Neutrophil (primary cell): ENCODE results near the gene NTM.

ENCODE experiments used
- H3K27ac ChIP-seq: fragments of 200-600 bp; sonication (generic); 2 replicates; pipeline ENCODE4 v1.5.1; 2016; ENCODE audit warnings: mild to moderate bottlenecking, moderate library complexity
- H3K27me3 ChIP-seq: fragments of 200-600 bp; sonication (generic); 2 replicates; pipeline ENCODE4 v1.6.0; 2016; ENCODE audit warnings: mild to moderate bottlenecking
- H3K36me3 ChIP-seq: fragments of 200-600 bp; sonication (generic); 2 replicates; pipeline ENCODE4 v1.5.1; 2017
- H3K4me1 ChIP-seq, 2 experiments: fragments of 200-600 bp in 1 of 2; sonication (generic) in 1 of 2; 1 replicate in 1 of 2; 2 replicates in 1 of 2; pipeline versions ENCODE4 v1.5.1 to v1.6.1; 2013 to 2016; ENCODE audit warnings: low read depth in 1 of 2, low read length in 1 of 2, mild to moderate bottlenecking in 1 of 2, moderate library complexity in 1 of 2; ENCODE audit not compliant: control insufficient read depth in 1 of 2, insufficient read depth in 1 of 2
- H3K4me3 ChIP-seq, 2 experiments: fragments of 200-600 bp in 1 of 2; sonication (generic) in 1 of 2; 1 replicate in 1 of 2; 2 replicates in 1 of 2; pipeline ENCODE4 v1.5.1; 2013 to 2016; ENCODE audit warnings: low read depth in 1 of 2, low read length in 1 of 2, mild to moderate bottlenecking in 1 of 2, moderate library complexity in 1 of 2
- H3K9me3 ChIP-seq: fragments of 200-600 bp; sonication (generic); 2 replicates; pipeline ENCODE4 v1.5.1; 2016
- TF ChIP-seq, protein P1 (sequence below): fragments of 200-600 bp; sonication (generic); IDR thresholded peaks from 2 replicates; pipeline ENCODE4 v1.5.1; 2016; ENCODE audit warnings: antibody characterized with exemption

NTM gene

DNA sequence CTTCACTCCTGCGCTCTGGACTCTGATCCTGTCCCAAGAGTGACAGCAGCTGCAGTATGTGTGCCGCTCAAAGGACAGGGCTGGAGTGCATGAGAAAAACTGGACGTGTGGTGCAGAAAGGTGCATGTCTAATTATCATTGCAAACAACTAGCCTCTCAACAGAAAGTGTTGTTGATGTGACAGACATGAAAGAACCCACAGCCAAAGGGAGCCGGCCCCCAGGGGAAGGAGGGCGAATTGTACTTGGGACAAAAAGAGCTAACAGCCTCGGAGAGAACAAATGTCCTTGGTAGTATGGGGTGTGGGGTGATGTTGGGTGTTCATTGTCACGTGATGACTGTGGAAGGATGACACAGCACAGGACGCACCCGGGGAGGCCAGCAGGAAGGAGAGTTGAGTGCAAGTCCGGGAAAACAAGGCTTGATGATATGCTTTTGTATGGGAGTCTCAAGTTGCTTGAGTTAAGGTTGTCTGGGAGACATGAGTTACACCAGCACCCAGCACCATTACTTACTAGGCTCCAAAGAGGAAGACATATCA is 325.5 kb downstream of the NTM start:
- H3K4me3 ChIP-seq = no peak overlapping the region
- no peaks in the 10 kb centered on the region for H3K36me3 ChIP-seq
- no peaks in the 10 kb centered on the region for H3K4me1 ChIP-seq
- H3K27ac ChIP-seq = no peak overlapping the region
- TF ChIP-seq, protein P1, sequence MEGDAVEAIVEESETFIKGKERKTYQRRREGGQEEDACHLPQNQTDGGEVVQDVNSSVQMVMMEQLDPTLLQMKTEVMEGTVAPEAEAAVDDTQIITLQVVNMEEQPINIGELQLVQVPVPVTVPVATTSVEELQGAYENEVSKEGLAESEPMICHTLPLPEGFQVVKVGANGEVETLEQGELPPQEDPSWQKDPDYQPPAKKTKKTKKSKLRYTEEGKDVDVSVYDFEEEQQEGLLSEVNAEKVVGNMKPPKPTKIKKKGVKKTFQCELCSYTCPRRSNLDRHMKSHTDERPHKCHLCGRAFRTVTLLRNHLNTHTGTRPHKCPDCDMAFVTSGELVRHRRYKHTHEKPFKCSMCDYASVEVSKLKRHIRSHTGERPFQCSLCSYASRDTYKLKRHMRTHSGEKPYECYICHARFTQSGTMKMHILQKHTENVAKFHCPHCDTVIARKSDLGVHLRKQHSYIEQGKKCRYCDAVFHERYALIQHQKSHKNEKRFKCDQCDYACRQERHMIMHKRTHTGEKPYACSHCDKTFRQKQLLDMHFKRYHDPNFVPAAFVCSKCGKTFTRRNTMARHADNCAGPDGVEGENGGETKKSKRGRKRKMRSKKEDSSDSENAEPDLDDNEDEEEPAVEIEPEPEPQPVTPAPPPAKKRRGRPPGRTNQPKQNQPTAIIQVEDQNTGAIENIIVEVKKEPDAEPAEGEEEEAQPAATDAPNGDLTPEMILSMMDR = no peak
- H3K9me3 ChIP-seq = no peaks in the 10 kb centered on the region
- peaks cover 58% of the 10 kb centered on the region for H3K27me3 ChIP-seq

DNA sequence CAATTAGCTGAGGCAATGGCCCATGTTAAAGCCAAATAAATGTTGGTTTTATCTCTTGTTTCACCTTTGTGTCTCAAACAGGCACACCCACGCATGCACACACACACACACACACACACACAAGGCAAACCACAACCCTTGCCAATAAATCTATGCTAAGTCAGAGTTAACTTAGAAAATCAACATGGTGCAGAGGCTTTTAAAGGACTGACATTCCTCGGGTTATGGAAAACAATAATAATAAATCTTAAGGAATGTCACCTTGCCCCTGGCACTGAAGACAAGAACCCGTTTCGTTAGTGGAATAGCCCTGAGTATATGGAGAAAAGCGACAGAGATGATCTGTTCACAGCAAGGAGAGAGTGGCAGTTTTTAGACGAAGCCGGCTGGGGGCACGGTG is 326.3 kb downstream of the NTM start:
- Histone ChIP-seq H3K36me3 (no peaks in the 10 kb centered on the region), H3K27me3 (peaks cover 54% of the 10 kb centered on the region), H3K4me3 (no peak overlapping the region), H3K27ac (no peak overlapping the region), H3K9me3 (no peaks in the 10 kb centered on the region), H3K4me1 (no peaks in the 10 kb centered on the region)
- TF ChIP-seq, protein P1 = no peak

DNA sequence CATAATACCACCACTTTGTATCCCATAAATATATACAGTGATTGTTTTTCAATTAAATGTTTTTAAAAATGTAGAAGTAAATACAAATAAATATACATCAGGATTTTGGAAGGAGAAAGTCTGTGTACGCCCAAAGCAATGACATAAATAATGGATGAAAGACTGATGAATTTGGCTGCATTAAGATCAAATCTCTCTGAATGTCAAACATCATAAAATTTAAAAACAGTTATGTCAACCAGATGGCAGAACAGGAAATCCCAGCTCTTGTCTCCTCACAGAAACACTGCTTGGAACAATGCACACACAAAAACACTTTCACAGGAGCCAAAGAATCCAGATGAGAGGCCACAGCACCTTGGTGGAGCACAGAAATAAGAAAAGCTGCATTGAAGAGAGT is 332.9 kb downstream of the NTM start:
- TF ChIP-seq, protein P1 = no peak
- no peaks in the 10 kb centered on the region for H3K27me3 ChIP-seq
- H3K4me1 ChIP-seq = no peaks in the 10 kb centered on the region
- no peaks in the 10 kb centered on the region for H3K9me3 ChIP-seq
- H3K27ac ChIP-seq = no peak overlapping the region
- no peak overlapping the region for H3K4me3 ChIP-seq
- no peaks in the 10 kb centered on the region for H3K36me3 ChIP-seq

DNA sequence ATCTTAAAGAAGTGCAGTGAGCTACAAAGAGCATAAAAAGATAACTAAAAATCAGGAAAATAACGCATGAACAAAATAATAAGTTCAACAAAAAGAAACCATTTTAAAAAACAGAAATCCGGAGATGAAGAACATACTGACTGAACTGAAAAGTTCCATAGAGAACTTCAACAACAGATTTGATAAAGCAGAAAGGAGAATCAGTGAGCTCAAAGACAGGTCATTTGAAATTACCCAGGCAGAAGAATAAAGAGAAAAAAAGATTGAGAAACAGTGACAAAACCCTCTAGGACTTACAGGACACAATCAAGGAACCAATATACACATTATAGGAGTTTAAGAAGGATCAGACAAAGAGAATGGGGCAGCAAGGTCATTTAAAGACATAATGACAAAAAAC is 334.3 kb downstream of the NTM start:
- no peaks in the 10 kb centered on the region for H3K36me3 ChIP-seq
- TF ChIP-seq, protein P1 = no peak
- H3K27me3 ChIP-seq = no peaks in the 10 kb centered on the region
- no peak overlapping the region for H3K27ac ChIP-seq
- no peak overlapping the region for H3K4me3 ChIP-seq
- no peaks in the 10 kb centered on the region for H3K9me3 ChIP-seq
- no peaks in the 10 kb centered on the region for H3K4me1 ChIP-seq

DNA sequence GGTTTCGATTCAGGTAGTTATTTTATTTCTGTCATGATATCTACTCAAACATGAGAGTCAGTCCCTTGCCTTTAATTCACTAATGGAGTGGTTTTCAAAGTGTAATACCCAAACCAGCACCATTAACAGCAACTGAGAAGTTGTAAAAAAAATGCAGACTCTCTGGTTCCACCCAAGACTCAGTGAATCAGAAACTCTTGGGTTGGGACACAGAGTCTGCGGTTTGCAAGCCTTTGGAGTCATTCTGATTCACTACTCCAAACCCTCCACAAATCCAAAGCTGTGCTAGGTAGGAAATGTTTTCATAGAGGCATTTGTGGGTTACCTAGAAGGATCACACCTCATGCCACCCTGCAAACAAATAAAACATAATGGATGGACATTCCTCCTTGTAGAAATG is 340.1 kb downstream of the NTM start:
- TF ChIP-seq, protein P1 = no peak
- H3K4me3 ChIP-seq = no peak overlapping the region
- H3K36me3 ChIP-seq = no peaks in the 10 kb centered on the region

DNA sequence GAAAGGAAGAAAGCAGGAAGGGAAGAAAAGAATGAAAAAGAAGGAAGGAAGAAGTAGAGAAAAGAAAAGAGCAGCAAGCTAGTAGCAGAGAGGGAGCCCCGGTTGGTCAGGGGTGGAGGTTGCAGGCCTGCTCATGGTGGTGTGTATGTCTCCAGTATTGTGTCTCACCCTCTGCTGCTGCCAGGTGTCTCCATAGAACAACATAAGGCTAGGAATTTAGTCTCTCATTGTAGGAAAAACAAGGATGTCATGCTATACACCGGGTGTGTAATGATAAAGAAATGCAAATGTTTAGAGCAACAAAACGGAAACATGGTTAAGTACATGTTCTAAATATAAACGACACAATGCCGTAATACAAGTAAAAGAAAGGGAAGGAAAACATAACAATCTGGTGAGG is 342.5 kb downstream of the NTM start:
- no peak overlapping the region for H3K4me3 ChIP-seq
- H3K9me3 ChIP-seq = no peaks in the 10 kb centered on the region
- TF ChIP-seq, protein P1 = no peak
- no peaks in the 10 kb centered on the region for H3K36me3 ChIP-seq
- H3K4me1 ChIP-seq = no peaks in the 10 kb centered on the region
- H3K27ac ChIP-seq = no peak overlapping the region
- no peaks in the 10 kb centered on the region for H3K27me3 ChIP-seq

More for the DNA sequence above, 340.1 kb downstream of the NTM start:
- no peaks in the 10 kb centered on the region for H3K4me1 ChIP-seq
- H3K27me3 ChIP-seq = no peaks in the 10 kb centered on the region
- H3K27ac ChIP-seq = no peak overlapping the region
- no peaks in the 10 kb centered on the region for H3K9me3 ChIP-seq
